Nucleus accumbens (tissue), 56 donors: ENCODE measurements around the gene PTPRG.
"Not testable (repeated sequence)": the region's sequence is repeated elsewhere in the genome, so short reads cannot be mapped to it uniquely, and the experiment has no call there.

Experiments
- DNase-seq, 56 donors: peaks; one replicate each; lab custom pipeline; 2025; lab: John Stamatoyannopoulos, UW

PTPRG gene

GRCh38 chr3:62013951-62014350, 452.6 kb downstream of the PTPRG start:
- no peak for DNase-seq

GRCh38 chr3:62015111-62015510, 453.7 kb downstream of the PTPRG start:
- DNase-seq = no peak

GRCh38 chr3:62019906-62020305, 458.5 kb downstream of the PTPRG start:
- no peak for DNase-seq

- DNase-seq = no peak
Observed at GRCh38 chr3:62020706-62021105, 459.3 kb downstream of the PTPRG start.

- DNase-seq = no peak
Observed at GRCh38 chr3:62022312-62022711, 460.9 kb downstream of the PTPRG start.

- DNase-seq = no peak
Observed at GRCh38 chr3:62024882-62025281, 463.5 kb downstream of the PTPRG start.

- DNase-seq = no peak
Observed at GRCh38 chr3:62025913-62026312, 464.5 kb downstream of the PTPRG start.

- DNase-seq = no peak
Observed at GRCh38 chr3:62027241-62027640, 465.9 kb downstream of the PTPRG start.

- DNase-seq = no peak
Observed at GRCh38 chr3:62027796-62028195, 466.4 kb downstream of the PTPRG start.

GRCh38 chr3:62028236-62028635, 466.9 kb downstream of the PTPRG start:
- no peak for DNase-seq

- DNase-seq = no peak
Observed at GRCh38 chr3:62032738-62033137, 471.4 kb downstream of the PTPRG start.

- DNase-seq = no peak
Observed at GRCh38 chr3:62035402-62036057, 474.2 kb downstream of the PTPRG start.

- DNase-seq = no peak
Observed at GRCh38 chr3:62036726-62037125, 475.4 kb downstream of the PTPRG start.

- DNase-seq = not testable (repeated sequence)
Observed at GRCh38 chr3:62038798-62039197, 477.4 kb downstream of the PTPRG start.

- no peak for DNase-seq
Observed at GRCh38 chr3:62039586-62039985, 478.2 kb downstream of the PTPRG start.

- no peak for DNase-seq
Observed at GRCh38 chr3:62041681-62042080, 480.3 kb downstream of the PTPRG start.

- no peak for DNase-seq
Observed at GRCh38 chr3:62044874-62045411, 483.6 kb downstream of the PTPRG start.

GRCh38 chr3:62046326-62046725, 485.0 kb downstream of the PTPRG start:
- DNase-seq = no peak

- no peak for DNase-seq
Observed at GRCh38 chr3:62048577-62048976, 487.2 kb downstream of the PTPRG start.

GRCh38 chr3:62049033-62049432, 487.7 kb downstream of the PTPRG start:
- DNase-seq = no peak

- peak in 1 of 56 donors; percentile 30 for DNase-seq
Observed at GRCh38 chr3:62051506-62051905, 490.1 kb downstream of the PTPRG start.

GRCh38 chr3:62052331-62052730, 491.0 kb downstream of the PTPRG start:
- no peak for DNase-seq

- no peak for DNase-seq
Observed at GRCh38 chr3:62056658-62057057, 495.3 kb downstream of the PTPRG start.
